HG03442 (cell line): ENCODE data around the gene IQSEC2.

Source experiments
- ATAC-seq: cut with Tn5 transposase; IDR thresholded peaks from one replicate; pipeline ENCODE4 v1.9.1; 2021; ENCODE audit warnings: mild to moderate bottlenecking, moderate library complexity; ENCODE audit not compliant: unreplicated experiment

Gene IQSEC2

DNA sequence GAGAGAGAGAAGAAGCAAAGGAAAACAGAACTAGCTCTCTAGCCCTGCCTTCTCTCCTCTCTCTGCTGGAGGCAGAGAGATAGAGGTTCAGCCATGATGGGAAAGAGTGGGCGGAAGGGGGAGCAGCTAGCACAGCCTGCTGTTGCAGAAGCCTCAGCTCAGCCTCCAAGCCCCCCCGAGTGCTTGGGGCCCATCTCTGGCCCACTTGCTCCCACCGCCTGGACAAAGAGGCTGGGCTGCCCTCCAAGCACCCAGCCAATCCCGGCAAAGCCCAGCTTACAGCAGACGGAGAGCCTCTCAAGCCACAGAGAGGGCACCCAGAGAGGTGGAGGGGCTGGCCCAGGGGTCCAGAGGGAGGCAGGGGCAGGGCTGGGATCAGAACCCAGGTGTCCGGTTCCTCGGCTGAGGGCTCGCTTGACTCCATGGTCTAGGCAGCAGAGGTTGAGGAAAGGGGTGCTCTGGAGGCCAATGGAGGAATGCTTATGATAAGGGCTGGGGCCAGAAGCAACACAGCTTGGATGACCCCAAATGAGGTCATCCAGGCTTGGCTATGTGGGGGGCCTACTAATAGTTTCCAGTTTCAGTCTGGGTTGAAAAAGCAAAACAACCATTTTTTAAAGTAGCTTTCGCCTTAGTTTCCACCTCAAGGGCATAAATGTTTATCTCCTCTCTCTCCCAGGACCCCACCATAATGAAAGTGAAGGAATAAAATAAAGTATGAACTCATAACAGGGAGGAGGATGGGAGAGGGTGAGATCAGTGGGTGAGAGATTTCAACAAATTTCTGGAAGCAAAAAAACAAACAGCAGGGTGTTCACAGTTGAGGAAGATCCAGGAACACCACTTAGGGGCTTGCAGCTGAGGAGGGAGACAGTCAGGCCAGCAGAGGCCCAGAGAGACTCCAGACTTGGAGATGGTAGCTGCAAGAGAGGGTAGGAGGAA is 24.9 kb upstream of the IQSEC2 start:
- no peak for ATAC-seq

DNA sequence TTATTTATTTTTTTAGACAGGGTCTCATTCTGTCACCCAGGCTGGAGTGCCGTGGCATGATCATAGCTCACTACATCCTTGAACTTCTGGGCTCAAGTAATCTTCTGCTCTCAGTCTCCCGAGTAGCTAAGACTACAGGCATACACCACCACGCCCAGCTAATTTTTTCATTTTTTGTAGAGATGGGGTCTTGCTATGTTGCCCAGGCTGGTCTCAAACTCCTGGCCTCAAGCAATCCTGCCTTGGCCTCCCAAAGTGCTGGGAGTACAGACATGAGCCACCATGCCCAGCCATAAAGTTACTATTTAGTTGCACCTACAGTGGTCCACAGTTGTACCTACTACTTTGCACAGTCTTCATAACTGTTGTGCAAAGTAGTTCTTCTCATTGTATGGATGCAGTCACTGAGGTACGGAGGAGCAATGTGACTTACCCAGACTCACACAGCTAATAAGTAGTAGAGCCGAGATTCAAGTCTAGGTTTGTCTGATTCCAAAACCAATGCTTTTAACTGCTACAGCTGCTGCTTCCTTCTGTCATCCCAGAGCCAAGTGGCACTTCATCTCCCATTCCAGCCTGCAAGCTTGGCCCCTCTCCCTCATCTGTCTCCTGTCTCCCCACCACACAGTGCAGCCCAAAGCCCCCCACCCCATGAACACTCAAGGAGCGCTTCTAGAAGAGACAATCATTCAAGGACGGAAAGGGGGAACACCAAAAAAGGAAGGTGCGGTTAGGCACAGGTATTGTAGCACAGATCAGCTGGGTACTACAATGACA is 24.0 kb upstream of the IQSEC2 start:
- no peak for ATAC-seq

DNA sequence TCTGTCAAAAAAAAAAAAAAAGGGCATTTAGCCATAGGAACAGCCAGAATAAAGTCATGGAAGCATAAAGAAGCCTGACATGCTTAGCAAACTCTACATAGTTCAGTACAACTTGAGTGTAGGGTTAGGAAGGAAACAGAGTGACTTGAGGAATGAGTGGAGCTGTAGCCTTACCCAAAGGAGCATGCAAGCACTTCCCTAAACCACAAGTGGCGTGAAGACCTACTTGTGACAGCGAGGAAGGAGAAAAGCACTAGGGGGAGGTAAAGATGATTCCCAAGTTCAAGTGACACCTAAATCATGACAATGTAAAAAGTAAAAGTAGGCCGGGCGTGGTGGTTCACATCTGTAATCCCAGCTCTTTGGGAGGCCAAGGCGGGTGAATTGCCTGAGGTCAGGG is 21.8 kb upstream of the IQSEC2 start:
- ATAC-seq = no peak

DNA sequence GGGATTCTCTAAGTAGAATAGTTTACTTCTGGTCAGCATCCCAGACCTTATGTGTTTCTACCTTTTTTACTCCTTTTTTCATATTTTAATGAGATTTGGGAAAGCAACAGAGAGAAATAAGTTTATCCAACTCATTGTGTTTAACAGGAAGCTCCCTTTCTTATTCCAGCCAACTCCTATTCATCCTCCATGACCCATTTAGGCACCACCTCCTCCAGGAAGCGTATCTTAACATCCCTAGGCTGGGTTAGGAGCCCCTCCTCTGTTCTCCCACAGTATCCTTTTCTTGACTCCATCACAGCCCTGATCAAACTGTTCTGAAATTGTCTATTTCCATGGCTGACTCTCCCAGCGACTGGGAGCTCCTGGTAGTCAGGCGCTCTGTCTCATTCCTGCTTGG is 18.8 kb upstream of the IQSEC2 start:
- ATAC-seq = no peak

DNA sequence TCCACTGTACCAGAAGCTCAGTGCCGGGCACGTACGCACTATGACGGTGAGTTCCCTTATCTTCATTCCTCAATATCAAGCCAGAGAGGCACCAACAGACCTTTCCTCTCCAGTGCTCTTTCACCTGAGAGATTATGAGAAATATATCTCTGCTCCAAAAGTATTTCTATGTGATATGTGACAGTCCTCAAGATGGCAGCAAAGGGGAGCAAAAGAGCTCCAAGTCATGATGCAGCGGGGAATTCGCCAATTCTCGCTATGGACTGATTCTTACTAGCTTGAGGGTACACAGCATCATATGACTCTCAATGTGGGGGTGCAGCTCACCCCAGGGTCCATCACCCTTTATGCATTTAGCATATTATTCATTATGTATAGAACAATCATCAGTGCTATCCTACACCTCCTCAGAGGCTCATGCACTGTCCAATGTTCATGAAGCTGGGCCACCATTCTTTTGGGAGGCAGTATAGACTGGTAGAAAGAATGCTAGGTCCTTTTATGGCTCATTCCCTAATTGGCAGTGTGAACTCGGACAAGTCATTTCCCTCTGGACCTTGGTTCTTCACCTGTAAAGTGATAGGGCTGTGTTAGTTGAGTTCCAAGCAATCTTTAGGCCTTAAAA is 12.8 kb upstream of the IQSEC2 start:
- ATAC-seq = no peak

DNA sequence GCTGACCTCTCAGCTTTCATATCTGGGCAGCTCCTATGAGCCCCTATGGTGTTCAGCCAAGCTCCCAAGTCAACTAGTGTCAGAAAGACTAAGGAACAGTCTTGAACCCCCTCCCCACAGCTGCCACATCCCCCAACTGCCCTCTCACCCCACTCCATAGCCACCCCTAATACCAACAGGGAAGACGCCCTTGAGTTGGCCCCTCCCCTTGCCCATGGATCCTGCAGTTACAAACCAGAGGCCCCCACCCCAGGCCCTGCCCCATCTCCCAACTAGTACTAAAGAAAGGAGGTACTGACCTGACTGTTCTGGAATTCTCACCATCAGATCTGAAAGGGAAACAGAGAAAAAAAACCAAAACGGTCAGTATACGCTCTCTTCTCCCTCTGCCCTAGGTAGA is 10.2 kb upstream of the IQSEC2 start:
- no peak for ATAC-seq

DNA sequence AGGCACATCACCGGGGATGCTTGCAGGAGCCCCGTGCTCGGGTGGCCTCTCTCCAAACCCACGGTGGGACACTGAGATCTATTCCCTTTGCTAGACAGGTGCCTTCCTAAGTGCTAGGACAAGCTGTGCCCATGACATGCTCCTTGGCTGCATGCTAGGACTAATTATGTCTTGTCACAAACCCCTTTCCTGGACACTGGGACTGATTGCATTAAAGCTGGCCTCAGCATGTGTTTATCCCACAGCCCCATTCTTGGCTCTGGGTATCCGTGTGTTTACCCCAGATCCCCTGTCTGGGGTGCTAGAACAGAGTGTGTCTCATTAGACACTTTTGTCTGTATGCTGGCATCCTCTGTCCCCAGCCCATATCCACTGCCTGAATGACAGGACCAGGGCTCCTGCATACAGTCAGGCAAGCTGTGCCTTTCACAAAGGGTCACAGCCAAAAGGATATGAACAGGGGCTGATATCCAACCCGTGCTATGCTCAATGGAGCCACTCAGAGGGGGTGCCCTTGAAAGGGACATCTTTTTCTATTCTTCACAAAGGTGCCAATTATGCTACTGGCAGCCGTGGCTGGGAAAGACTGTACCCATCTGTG is 9.2 kb upstream of the IQSEC2 start:
- ATAC-seq = no peak

DNA sequence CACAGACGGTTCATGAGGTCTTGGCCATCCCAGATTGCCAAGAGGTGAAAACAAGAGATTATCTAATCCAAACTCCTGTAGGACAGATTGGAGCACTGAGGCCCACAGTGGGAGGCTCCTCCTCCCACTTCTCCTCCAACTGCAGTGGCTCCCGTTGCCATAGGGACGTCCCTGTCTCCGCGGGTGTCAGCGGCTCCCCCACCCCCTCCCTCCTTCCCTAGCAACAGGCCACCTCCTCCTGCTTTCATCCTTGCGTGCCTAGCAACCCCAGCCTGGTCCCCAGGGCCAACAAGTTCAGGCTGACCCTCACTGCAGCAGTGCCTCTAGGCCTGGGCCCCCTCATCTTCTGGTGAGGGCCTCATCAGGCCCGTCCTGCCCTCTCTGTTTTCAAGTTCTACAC is 6.8 kb upstream of the IQSEC2 start:
- no peak for ATAC-seq

DNA sequence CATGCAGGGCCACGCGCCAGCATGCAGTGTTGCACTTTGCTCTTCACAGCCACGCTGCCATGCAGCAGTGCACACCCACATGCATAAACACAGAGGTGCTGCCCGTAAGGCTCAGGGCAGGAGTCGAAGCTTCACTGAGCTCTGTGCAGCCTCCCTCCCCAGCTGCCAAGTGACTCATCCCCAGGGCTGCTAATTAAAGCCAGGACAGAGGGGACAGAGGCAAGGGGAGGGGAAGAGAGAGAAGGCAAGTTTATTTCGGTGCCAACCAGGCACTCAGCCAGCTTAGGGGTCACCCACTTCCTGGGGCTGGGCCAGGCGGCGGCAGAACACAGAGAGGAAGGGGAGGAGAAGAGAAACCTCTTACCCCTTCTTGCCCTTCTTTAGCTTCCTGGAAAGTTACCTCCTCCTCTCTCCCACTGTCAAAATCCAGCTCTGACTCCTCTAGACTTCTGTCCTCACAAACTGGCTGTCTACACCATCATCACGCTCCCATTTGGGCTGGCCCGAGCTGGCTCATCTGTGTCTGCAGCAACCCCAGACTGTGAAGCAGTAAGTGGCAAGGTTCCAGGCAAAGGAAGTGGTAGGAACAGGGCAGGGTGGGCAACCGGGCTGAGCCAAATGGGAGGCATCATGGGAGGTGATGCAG is 6.2 kb upstream of the IQSEC2 start:
- ATAC-seq = no peak

DNA sequence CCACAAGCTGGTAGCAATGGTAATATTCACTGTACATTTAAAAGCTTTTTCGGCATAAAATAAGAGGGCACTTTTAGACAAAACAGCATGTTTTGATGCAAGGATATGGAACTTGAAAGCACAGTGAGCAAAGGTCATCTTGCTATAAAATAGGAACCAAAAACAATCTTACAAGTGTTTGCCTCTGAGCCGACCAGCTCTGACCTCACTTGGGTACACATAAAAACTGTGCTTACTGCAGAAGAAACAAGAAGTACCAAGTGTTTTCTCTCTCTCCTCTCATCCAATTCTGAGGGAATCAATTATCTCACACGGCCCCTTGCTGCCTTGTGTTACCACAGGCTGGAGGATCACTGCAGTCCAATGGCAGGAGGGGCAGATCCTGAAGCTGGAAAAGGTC is 4.8 kb upstream of the IQSEC2 start:
- no peak for ATAC-seq

DNA sequence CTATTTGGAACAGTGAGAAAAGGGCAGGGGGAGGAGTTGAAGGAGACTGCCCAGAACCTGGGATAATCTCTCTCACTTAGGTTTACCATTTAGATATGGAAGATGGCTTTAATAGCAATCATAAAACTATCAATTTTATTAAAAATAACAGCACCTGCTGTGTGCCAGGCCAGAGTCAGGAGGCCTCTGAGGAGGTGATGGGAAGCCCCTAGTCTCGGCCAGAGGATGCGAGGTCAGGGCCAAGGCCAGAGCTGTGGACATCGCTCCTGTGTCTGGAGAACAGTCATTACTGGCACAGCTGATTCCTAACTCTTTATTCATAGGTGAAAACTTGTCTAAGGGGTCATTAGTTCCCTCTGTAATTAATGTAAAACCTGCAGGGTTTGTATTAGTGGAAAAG is 4.2 kb upstream of the IQSEC2 start:
- no peak for ATAC-seq

DNA sequence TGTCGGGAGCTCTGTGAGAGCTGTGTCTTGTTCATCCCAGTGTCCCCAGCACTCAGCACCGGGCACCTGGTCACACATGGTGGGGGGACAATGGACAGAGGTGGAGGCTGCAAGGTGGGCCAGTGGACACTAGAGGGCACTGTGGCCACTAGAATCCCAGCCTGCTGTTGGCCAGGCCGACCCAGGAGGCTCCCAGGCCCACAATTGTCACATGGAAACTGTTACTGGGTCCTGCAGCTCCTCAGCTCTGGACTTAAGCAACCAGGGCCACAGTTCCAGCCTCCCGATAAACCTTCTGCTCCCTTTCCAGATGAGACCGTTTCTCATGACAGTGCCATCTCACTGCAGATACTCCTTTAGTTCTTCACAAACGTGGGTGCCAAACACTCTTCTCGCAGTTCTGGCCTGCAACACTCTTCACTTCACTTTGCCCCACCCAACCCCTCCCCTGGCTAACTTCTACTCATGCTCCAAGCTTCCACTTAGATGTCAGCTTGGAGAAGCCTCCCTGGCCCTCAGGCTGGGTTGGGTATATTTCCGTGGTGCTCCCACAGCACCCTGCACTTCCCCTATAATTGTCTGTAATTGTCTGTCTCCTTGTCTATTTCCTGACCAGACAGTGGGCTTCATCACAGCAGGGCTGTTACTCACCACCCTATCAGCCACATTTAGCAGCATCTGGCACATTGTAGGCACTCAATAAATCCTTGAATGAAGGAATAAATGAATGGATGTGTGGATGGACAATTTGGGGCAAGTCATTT is 3.5 kb upstream of the IQSEC2 start:
- ATAC-seq = no peak

DNA sequence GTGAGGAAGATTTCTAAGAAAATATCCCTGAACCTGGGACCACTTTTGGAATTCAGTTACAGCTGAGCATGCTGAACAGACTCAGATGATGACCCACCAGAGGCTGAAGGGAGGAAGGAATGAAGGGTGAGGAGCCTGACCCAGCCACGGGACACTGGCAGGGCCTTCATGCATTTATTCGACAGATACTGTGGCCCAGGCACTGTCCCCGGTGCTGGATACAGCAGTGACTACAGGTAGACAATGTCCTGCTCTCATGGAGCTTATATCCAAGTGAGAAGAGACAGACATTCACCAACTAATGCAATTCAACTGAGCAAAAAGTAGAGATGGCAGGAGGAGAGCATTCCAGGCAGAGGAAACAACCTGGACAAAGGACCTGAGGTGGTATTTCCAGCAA is 2.2 kb upstream of the IQSEC2 start:
- no peak for ATAC-seq

DNA sequence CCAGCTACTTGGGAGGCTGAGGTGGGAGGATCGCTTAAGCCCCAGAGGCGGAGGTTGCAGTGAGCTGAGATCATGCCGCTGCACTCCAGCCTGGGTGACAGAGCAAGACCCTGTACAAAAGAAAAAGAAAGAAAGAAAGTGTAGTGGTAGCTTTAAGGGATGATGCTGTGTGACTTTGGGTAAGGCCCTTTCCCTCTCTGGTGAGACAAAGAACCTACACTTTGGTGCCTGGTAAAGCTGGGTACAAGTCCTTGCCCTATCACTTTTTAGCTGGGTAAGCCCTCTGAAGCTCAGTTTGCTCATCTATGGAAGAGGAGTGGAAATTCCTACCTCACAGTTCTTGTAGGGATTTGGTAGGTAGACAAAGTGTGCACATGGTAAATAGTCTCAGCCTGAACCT is 1.7 kb upstream of the IQSEC2 start:
- no peak for ATAC-seq

DNA sequence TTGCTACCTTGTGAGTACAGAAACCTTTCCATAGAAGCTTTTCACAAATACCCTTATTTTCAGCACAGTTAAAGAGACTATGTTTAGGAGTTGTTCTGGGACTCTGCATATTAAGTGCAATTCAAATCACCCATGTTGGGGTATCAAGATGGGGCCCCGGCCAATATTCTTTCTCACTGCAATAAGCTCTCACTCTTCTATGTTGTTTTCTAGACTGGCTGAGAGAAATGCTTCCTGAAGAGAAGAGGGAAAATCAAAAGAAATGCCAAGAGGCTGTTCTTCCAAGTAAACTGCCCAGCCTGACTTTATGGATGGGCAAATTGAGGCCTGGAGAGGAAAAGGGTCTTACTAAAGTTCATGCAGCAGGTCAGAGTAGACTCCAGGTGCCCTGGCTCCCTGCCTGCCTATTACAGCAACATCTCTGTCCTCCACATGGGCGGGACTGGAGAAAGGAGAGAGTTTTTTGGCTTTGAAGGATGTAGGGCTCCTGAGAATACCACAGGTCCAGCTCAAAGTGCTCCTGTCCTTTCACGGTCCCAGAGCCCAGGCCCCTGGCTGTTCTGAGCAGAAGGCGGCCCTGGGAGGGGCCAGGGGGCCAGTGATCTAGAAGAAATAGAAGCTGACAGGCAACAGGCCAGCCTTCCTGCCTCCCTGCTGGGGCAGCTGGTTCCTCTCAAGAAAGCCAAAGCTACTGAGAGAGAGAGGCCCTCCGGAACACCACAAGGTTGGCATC is 745 bp upstream of the IQSEC2 start:
- ATAC-seq = no peak

DNA sequence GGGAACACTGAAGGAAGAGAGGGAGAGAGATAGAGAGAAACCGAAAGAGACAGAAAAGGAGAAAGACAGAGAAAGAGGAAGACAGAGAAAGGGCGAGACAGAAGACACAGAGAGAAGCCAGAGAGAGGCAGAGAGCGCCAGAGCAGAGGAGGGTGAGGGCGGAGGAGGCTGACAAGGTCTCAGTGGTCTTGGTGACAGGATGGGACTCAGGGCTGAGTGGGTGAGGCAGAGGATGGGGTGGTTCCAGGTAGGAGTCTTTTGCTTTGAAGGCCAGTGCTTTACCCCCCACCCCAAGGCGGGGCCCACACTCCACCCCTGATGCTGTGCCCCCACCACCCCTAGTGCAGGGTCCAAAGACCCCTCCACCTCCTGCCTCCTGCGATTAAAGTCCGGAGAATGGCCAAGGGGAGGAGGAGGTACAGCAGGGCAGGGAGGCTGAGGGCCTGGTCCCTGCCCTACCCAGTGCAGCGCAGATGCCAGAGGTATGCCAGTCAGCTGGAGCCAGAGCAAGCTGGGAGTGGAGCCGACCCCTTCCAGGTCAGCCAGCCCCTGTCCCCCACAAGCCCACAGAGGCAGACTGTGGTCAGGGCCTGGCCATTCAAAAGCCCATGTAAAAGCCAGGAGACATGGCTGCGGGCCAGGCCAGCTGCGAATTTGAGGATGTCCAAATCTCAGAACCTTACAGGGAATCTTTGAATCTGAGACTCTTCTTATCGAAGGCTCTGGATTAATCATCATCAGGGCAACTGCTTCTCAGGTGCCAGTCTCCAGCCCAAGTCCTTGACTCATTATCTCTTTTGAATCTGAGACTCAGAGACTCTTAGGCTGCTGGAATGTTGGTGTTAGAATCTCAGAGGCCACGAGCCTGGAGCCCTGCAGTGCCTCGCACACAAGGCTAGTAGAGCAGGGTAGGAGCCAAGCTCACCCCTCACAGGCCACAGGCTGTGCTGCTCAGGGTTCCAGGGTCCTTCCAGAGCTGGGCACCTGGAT is 758 bp downstream of the IQSEC2 start:
- ATAC-seq = no peak

DNA sequence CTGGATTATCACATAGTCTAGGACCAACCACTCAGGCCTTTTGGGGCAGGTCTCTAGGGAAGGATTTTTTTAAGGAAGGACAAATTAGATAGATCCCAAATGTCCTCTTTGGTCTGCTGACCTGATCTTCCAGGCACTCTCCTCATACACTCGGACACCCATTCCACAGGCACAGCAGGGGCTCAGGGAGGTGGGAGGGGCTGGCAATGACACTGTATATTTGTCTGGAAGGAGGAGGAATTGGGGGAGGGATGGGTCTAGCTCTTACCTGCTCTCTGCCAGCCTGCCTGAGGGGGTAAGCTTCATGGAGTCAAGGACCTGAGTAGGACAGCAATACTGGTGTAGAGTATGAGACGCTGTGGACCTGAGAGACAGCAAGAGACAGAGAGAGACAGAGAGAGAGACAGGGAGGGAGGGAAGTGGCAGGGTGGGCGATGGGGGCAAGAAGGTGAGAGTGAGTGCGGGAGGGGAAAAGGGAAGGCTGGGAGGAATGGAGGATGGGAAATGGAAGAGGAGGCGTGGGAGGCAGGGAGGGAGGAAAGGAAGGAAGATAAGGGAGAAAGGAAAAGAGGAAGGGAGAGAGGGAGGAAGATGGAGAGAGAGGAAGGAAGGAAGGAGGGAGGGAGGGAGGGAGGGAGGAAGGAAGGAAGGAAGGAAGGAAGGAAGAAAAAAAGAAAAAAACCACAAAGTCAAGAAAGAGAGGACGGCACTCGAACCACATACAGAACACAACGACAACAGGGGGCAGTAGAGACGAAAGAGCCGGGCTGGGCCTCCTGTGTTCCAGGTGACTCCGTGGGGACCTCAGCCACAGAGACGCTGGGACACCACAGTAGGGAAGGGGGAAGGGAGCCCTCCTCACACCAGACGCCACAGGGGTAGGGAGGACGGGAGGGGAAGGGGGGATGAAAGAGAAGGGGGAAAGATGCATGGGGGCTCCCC is 1.8 kb downstream of the IQSEC2 start:
- ATAC-seq = no peak
